Calu3 (cell line): ENCODE results near the gene MPHOSPH9. TPM values are rescaled to one million over a fixed set of nuclear protein-coding genes. Genes with fewer than 3 reads are reported as not detected.

Experiments used
- BruUV-seq: library from RNA; stranded (reverse); fragments of 400-500 nt; replicated peaks from 2 replicates; lab custom pipeline; 2021; lab: Mats Ljungman, UMichigan
- CTCF ChIA-PET: fragments of 300-600 bp; sonication (Branson Sonifier 250); formaldehyde crosslinking; loops from one replicate; lab custom pipeline; 2022; ENCODE audit warnings: antibody characterized with exemption; lab: Charles Lee
- DNase-seq: peaks from one replicate; pipeline ENCODE4 v3.0.0; 2022
- H3K27ac Mint-ChIP-seq: one replicate; pipeline ENCODE4 v1.8.0; 2022; ENCODE audit warnings: mixed read lengths; ENCODE audit not compliant: unreplicated experiment
- H3K27me3 Mint-ChIP-seq: one replicate; pipeline ENCODE4 v1.8.0; 2022; ENCODE audit warnings: mixed read lengths; ENCODE audit not compliant: unreplicated experiment
- H3K36me3 Mint-ChIP-seq: one replicate; pipeline ENCODE4 v1.8.0; 2022; ENCODE audit warnings: mild to moderate bottlenecking, moderate library complexity, mixed read lengths; ENCODE audit not compliant: insufficient read depth, unreplicated experiment
- H3K4me1 Mint-ChIP-seq: one replicate; pipeline ENCODE4 v1.8.0; 2022; ENCODE audit warnings: mild to moderate bottlenecking, low read depth, mixed read lengths; ENCODE audit not compliant: unreplicated experiment
- H3K4me3 Mint-ChIP-seq: one replicate; pipeline ENCODE4 v1.8.0; 2022; ENCODE audit warnings: mild to moderate bottlenecking, low read depth, moderate library complexity, mixed read lengths; ENCODE audit not compliant: unreplicated experiment
- H3K9me3 Mint-ChIP-seq: one replicate; pipeline ENCODE4 v1.8.0; 2022; ENCODE audit warnings: low read depth, mixed read lengths; ENCODE audit not compliant: unreplicated experiment
- intact Hi-C: fragments of 100-400 bp; cut with micrococcal nuclease; formaldehyde crosslinking; loops from one replicate; pipeline ENCODE4 v1.10.0; 2022; ENCODE audit not compliant: unreplicated experiment
- total RNA-seq: library from RNA; stranded (reverse); gene quantifications from 2 replicates; pipeline ENCODE4 v1.2.3, GENCODE V29; 2022
- TF ChIP-seq, protein P1 (sequence below): fragments of 200-600 bp; IDR thresholded peaks from one replicate; pipeline ENCODE4 v1.8.0; 2022; ENCODE audit warnings: antibody characterized with exemption; ENCODE audit not compliant: unreplicated experiment

MPHOSPH9 gene
- total RNA-seq, 1 experiment from 2014 or later: 69.5 TPM

DNA sequence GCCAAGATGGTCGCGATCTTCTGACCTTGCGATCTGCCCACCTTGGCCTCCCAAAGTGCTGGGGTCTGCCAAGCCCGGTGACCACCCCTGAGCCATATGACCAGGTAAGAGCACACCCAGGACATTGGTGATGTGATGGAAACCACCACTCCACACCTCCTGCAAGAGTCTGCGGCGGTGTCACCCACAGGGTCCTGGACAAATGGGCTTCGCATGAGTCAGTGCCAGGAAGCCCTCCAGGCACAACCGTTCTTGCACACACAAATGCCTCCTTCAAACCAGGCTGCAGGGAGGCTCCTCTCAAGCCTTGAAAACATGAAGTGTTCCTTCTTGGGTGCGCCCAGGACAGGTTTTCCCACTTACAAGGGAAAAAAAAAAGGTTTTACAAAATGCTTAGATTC lies 98.7 kb downstream of the MPHOSPH9 start:
- no TSS peak for BruUV-seq
- Mint-ChIP-seq H3K9me3 (no peaks in the 10 kb centered on the region), H3K27ac (no peak overlapping the region), H3K36me3 (peaks cover 4% of the 10 kb centered on the region), H3K27me3 (no peaks in the 10 kb centered on the region), H3K4me1 (peaks cover 8% of the 10 kb centered on the region), H3K4me3 (no peak overlapping the region)
- intact Hi-C loops: no loop called here
- CTCF ChIA-PET: interaction anchor here (1.5 kb wide), 1 partner anchor 9 kb away, joined by 7 read pairs; no protein-coding TSS in a partner anchor
- no peak for DNase-seq
- TF ChIP-seq, protein P1, sequence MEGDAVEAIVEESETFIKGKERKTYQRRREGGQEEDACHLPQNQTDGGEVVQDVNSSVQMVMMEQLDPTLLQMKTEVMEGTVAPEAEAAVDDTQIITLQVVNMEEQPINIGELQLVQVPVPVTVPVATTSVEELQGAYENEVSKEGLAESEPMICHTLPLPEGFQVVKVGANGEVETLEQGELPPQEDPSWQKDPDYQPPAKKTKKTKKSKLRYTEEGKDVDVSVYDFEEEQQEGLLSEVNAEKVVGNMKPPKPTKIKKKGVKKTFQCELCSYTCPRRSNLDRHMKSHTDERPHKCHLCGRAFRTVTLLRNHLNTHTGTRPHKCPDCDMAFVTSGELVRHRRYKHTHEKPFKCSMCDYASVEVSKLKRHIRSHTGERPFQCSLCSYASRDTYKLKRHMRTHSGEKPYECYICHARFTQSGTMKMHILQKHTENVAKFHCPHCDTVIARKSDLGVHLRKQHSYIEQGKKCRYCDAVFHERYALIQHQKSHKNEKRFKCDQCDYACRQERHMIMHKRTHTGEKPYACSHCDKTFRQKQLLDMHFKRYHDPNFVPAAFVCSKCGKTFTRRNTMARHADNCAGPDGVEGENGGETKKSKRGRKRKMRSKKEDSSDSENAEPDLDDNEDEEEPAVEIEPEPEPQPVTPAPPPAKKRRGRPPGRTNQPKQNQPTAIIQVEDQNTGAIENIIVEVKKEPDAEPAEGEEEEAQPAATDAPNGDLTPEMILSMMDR: no peak

DNA sequence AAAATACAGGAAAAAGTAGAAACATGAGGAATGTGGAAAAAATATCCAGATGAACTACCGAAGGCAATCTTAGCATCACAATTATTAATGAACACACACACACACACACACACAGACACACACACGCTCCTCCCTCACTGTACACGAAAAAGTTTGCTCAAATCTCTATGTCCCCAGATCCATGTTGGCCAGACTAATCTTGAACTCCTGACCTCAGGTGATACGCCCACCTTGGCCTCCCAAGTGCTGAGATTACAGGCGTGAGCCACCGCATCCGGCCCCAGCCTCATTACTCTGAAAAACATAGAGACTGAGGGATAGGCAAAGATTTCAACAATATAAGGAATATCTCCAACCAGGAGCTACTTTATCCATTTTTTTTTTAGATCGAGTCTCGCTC lies 99.2 kb downstream of the MPHOSPH9 start:
- H3K4me3 Mint-ChIP-seq: no peak overlapping the region
- intact Hi-C loops: no loop called here
- H3K4me1 Mint-ChIP-seq: peaks cover 8% of the 10 kb centered on the region
- BruUV-seq: no TSS peak
- H3K36me3 Mint-ChIP-seq: peaks cover 4% of the 10 kb centered on the region
- TF ChIP-seq, protein P1: no peak
- no peak overlapping the region for H3K27ac Mint-ChIP-seq
- H3K9me3 Mint-ChIP-seq: no peaks in the 10 kb centered on the region
- no peak for DNase-seq
- H3K27me3 Mint-ChIP-seq: no peaks in the 10 kb centered on the region
- CTCF ChIA-PET: no interaction called here

GRCh38 chr12:123132951-123133619 lies 99.9 kb downstream of the MPHOSPH9 start:
- BruUV-seq: no TSS peak
- H3K36me3 Mint-ChIP-seq: peaks cover 4% of the 10 kb centered on the region
- CTCF ChIA-PET: no interaction called here
- TF ChIP-seq, protein P1: no peak
- H3K27me3 Mint-ChIP-seq: no peaks in the 10 kb centered on the region
- H3K9me3 Mint-ChIP-seq: no peaks in the 10 kb centered on the region
- no peak overlapping the region for H3K4me3 Mint-ChIP-seq
- peaks cover 8% of the 10 kb centered on the region for H3K4me1 Mint-ChIP-seq
- intact Hi-C loops: no loop called here
- no peak for DNase-seq
- no peak overlapping the region for H3K27ac Mint-ChIP-seq

DNA sequence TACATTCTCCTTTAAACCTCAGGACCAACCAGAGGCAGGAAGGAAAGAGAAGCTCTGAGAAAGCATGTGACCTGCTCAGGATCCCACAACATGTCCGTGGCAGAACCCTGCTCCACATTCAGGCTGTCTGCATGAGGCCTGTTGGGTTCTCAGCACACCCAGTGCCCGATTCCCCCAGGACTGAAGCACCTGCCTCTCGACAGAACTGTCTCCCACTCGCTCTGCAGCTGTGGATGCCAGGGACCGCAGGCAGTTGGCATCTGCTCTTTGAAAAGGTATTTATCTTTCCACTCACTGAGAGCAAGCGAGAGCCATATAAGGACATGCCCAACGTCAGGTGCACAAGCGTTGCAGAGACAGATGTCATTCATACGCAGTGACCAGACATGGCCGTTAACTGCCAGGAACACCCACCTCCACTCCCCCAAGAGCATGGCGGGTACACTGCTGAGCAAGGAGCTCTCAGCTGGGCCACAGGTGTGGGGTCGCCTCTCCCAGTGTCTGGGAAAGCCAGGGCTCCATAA lies 101.0 kb downstream of the MPHOSPH9 start:
- Mint-ChIP-seq H3K27me3 (no peaks in the 10 kb centered on the region), H3K4me1 (peaks cover 9% of the 10 kb centered on the region), H3K27ac (no peak overlapping the region), H3K4me3 (no peak overlapping the region), H3K9me3 (no peaks in the 10 kb centered on the region), H3K36me3 (peaks cover 4% of the 10 kb centered on the region)
- intact Hi-C loops: no loop called here
- DNase-seq: no peak
- BruUV-seq: no TSS peak
- TF ChIP-seq, protein P1: no peak
- CTCF ChIA-PET: no interaction called here
